ENCODE measurements around the gene TDRD7.

DNA sequence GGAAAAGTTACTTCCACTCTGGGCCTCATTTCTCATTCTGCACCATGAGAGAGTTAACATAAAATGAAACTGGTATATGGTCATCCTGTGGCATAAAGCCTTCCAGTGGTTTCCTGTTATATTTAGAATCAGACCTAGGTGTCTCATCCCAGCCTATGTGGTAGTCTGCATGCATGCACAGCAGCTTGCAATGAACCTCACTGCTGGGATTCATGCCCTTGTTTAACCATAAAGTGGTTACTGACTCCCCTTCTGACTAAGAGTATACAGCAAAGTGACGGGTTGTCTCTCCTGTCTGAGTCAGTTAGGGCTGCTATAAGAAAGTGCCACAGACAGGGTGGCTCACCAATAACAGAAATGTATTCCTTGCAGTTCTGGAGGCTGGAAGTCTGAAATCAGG, 14.7 kb upstream of the TDRD7 start:
- TF ChIP-seq JUNB (IDR thresholded peaks at IDR 0.05) = no peak
- TF ChIP-seq MAFK (IDR thresholded peaks at IDR 0.05; ENCODE audit: partially characterized antibody) = no peak
- TF ChIP-seq, protein P1, sequence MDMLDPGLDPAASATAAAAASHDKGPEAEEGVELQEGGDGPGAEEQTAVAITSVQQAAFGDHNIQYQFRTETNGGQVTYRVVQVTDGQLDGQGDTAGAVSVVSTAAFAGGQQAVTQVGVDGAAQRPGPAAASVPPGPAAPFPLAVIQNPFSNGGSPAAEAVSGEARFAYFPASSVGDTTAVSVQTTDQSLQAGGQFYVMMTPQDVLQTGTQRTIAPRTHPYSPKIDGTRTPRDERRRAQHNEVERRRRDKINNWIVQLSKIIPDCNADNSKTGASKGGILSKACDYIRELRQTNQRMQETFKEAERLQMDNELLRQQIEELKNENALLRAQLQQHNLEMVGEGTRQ (IDR thresholded peaks at IDR 0.05) = no peak
- no peak for TF ChIP-seq CEBPB (IDR thresholded peaks at IDR 0.05)
- TF ChIP-seq, protein P2, sequence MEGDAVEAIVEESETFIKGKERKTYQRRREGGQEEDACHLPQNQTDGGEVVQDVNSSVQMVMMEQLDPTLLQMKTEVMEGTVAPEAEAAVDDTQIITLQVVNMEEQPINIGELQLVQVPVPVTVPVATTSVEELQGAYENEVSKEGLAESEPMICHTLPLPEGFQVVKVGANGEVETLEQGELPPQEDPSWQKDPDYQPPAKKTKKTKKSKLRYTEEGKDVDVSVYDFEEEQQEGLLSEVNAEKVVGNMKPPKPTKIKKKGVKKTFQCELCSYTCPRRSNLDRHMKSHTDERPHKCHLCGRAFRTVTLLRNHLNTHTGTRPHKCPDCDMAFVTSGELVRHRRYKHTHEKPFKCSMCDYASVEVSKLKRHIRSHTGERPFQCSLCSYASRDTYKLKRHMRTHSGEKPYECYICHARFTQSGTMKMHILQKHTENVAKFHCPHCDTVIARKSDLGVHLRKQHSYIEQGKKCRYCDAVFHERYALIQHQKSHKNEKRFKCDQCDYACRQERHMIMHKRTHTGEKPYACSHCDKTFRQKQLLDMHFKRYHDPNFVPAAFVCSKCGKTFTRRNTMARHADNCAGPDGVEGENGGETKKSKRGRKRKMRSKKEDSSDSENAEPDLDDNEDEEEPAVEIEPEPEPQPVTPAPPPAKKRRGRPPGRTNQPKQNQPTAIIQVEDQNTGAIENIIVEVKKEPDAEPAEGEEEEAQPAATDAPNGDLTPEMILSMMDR (IDR thresholded peaks at IDR 0.05) = no peak
- TF ChIP-seq, protein P3, sequence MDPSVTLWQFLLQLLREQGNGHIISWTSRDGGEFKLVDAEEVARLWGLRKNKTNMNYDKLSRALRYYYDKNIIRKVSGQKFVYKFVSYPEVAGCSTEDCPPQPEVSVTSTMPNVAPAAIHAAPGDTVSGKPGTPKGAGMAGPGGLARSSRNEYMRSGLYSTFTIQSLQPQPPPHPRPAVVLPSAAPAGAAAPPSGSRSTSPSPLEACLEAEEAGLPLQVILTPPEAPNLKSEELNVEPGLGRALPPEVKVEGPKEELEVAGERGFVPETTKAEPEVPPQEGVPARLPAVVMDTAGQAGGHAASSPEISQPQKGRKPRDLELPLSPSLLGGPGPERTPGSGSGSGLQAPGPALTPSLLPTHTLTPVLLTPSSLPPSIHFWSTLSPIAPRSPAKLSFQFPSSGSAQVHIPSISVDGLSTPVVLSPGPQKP (IDR thresholded peaks at IDR 0.05; ENCODE audit: low read depth, low read length) = no peak
- TF ChIP-seq POLR2A (IDR thresholded peaks at IDR 0.05; ENCODE audit: low read length) = no peak

Measured in A549 (cell line).